GM19351 (cell line): ENCODE measurements around the gene OR2A14.
"Not testable (repeated sequence)": the region's sequence is repeated elsewhere in the genome, so short reads cannot be mapped to it uniquely, and the experiment has no call there.

Experiments used
- ATAC-seq: cut with Tn5 transposase; IDR thresholded peaks from one replicate; pipeline ENCODE4 v1.9.1; 2021; ENCODE audit warnings: mild to moderate bottlenecking, moderate library complexity; ENCODE audit not compliant: unreplicated experiment

Gene OR2A14

GRCh38 chr7:144148224-144148827, 25.4 kb downstream of the OR2A14 start:
- no peak for ATAC-seq

DNA sequence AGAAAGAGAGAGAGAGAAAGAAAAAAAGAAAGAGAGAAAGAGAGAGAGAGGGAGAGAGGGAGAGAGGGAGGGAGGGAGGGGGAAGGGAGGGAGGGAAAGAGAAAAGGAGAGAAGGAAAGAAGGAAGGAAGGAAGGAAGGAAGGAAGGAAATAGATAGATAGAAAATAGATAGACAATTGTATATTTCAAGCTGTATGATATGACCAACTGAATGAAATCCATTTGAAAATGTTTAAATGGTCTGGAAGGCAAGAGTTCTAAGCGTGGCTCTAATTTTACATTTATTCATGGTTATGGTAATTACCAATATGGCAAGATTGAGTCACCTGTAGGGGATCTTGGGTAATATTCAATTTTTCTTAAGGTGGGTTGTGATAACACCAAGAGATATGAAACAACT, 35.9 kb downstream of the OR2A14 start:
- no peak for ATAC-seq

- ATAC-seq, result no peak
Observed at GRCh38 chr7:144164784-144165183, 41.8 kb downstream of the OR2A14 start.

GRCh38 chr7:144171594-144172350, 48.8 kb downstream of the OR2A14 start:
- ATAC-seq, result not testable (repeated sequence)

DNA sequence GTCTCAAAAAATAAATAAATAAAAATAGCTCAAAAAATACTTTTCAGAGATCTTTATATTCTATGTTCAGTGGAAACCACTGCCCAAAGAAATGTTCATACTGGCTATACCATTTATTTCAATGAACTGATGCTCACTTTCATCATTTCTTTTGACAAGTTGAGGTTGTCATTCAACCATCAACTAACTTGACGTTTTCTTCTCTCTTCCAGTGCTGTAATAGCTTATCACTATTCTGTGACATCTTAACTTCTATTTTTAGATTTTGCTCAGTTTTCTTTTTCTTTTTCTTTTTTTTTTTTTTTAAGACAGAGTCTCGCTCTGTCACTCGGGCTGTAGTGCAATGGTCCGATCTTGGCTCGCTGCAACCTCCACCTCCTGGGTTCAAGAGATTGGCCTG, 51.6 kb downstream of the OR2A14 start:
- no peak for ATAC-seq

DNA sequence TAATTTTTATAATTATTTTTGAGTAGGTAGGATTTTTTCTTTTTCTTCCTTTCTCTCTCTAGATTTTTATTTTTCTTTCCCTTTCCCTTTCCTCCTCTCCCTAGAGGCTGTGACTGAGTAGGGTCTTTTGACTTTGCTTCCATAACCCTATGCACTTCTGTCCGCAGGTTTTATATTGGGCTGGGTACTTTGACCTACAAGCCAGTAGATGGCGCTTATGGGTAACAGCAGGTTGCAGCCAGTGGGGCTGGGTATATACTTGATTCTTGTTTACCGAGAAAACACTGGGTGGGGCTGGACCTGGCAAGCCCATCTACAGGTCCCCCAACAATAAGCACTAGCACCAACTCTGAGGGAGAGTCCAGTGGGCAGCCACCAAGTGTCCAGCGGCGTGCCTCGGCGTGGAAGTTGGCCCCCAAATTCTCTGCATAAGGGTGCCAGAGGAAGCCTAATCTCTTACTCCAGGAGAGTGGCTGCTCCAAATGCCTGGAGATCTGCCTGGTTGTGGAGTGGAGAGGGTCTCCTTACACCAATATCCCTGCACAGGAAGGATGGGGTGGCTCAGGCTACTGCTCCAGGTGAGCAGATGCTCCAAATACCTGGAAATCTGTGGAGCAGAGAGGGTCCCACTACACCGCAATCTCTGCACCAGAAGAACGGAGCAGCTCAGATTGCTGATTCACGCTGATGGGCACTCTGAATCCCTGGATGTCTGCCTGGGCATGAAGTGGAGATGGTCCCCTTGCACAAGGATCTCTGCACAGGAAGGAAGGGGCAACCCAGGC, 55.6 kb downstream of the OR2A14 start:
- peak; percentile 99 for ATAC-seq

DNA sequence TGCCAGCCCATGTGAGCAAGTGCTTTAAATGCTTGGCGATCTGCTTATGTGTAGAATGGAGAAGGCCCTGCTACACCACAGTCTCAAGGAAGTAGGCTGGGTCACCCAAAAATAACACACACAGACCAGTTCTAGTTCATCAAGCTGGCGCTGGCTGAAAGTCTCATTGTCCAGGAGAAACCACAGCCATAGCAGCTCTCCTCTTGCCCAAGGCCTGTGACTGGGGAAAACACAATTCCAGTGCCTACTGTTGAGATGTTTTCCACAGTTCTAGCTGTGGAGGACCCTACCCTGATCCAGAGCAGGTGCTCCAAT, 56.1 kb downstream of the OR2A14 start:
- not testable (repeated sequence) for ATAC-seq
